ENCODE data around the gene MED12.

- TF ChIP-seq EZH2 (IDR thresholded peaks at IDR 0.05), result no peak
- no peak for TF ChIP-seq POLR2AphosphoS5 (IDR thresholded peaks at IDR 0.05; ENCODE audit: borderline replicate concordance, low read depth, low read length)
- no peak for TF ChIP-seq FOXP2 (optimal IDR thresholded peaks at IDR 0.05; ENCODE audit: control extremely low read depth, extremely low read length, insufficient read depth)
Observed at GRCh38 chrX:71173440-71173839, 55.0 kb downstream of the MED12 start.
